HG03097 (cell line): ENCODE results near the gene SHFL.
A peak's percentile ranks its signal among the peaks of the same experiment; 100 is the strongest.

ENCODE experiments used
- ATAC-seq: cut with Tn5 transposase; IDR thresholded peaks from one replicate; pipeline ENCODE4 v1.9.1; 2021; ENCODE audit not compliant: unreplicated experiment, low FRiP score

The SHFL gene

DNA sequence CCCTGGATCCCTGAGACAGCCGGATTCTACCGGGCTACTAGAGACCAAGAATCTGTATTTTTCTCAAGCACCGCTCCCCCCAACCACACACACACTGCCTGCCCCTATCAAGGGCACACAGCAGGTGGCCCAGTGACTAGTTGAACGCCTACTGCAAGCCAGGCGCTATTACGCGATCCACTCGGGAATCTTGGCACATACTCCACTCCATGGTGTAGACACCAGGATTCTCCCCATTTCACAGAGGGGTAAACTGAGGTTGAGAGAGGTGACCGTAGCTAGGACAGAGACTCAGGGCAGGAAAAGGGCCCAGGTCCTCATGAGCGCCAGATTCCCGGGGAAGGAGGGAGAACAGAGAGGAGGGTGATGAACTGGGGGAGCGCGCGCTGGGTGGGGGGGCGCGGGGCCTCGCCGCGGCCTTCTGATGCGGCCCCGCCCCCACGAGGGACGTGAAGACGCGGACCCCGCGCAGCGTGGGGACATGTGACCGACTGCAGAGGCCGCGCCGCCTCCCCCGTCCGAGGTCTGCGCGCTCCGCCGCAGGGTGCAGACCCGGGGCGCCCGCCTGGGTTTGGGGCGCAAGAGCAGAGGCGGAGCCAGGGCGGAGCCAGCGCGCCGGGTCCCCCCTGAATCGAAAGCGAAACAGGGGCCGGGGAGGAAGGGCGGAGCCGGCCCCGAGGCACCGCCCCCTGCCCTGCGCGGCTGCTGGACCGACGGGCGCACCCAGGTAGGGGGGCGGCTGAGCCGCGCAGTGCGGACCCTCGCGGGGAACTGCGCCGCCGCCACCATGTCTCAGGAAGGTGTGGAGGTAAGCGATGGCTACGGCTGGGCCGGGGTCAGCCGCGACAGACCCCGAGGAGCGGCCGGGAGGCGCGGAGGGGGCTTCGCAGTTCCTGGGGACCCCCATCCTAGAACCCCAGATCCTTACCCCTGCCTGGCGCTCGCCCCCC is at the start of gene SHFL:
Gene SHFL (plus strand): TSS at position 677 of the 950 bp plus-strand sequence. CDS start 111 bp downstream, at position 788.
- peak; percentile 75 for ATAC-seq

DNA sequence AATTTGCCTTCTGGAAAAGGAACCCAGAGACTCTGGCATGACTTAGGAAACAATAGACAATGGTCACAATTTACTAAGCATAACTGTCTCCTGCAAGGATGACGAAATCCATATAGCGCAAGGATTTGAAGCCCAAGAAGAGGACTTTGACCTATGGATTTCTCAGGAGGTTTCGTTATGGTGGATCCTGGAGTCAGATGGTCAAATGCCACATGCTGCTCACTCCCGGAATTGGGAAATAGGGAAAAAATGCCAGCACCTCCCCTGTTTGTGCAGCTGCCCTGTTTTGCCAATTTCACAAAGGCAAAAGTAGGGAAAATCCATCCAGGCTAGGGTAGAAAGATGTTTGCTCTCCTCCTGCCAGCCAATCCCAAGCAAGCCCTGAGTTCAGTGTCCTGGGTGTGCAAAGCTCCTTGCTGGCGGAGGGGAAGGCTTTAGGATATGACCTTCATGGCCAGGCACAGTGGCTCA is 49.5 kb upstream of the SHFL start:
- ATAC-seq: no peak

DNA sequence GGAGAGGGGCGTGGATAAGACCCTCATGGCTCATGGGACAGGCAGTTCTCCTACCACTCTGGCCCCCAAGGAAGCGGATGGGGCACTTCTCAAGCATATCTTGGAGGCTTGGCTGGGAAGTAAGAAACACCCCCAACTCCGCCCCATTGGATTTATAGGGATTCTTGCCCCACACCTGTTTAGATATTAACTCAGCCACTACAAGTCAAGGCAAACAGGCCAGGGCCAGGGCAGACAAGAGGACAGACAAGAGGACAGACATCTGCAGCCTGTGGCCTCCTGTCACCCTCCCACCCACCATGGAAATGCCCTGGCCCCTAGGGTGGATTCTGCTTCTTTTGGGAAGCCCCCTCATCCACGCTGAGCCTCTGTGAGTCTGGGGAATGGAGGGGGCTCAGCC is 48.8 kb upstream of the SHFL start:
- no peak for ATAC-seq

DNA sequence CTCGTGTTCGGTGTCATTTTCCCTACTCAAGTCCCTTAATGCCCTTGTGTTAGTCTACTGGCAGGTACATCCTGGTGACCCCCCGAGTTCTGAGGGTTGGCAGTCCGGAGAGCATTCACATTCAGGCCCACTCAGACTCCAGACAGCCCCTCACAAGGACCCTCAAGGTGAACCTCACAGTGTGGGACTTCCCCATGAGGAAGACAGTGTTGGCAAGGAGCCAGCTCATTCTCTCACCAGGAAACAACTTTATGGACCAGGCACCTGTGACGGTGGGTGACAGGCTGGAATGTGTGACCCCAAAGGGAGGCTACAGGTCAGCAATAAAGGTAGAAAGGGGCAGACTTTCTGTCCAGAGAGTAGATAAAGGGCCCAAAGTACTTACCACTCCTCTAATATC is 48.3 kb upstream of the SHFL start:
- ATAC-seq: no peak

- no peak for ATAC-seq
These were observed 42.7 kb upstream of the SHFL start for GRCh38 chr19:10043286-10043927.

GRCh38 chr19:10044390-10044789 is 41.7 kb upstream of the SHFL start:
- no peak for ATAC-seq

GRCh38 chr19:10045371-10045770 is 40.7 kb upstream of the SHFL start:
- no peak for ATAC-seq

- no peak for ATAC-seq
These were observed 36.5 kb upstream of the SHFL start for GRCh38 chr19:10049626-10050025.

GRCh38 chr19:10052602-10053360 is 33.3 kb upstream of the SHFL start:
- no peak for ATAC-seq

DNA sequence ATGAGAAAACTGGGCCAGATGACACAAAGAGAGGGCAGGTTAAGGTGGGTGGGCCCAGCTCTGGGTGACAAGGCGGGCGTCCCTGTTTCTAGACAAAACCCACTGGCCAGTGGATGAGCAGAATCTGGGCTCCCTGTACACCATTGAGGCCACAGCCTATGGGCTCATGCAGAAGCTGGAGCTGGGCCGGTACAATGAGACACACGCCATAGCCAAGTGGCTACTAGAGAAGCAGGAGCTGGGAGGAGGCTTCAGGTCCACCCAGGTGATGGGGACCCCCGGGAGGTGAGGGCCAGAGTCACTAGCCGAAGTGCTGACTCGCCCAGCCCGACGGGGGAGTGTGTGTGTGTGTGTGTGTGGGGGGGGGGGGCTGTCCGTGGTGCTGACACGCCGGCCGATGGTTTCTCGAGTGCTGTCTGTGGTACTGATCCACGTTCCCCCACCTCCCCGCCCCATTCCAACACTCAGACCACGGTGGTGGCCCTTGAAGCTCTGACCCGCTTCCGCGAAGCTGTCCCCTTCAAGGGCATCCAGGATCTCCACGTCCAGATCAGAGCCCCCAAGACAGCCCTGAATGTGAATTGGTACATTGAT is 24.3 kb upstream of the SHFL start:
- ATAC-seq: no peak

DNA sequence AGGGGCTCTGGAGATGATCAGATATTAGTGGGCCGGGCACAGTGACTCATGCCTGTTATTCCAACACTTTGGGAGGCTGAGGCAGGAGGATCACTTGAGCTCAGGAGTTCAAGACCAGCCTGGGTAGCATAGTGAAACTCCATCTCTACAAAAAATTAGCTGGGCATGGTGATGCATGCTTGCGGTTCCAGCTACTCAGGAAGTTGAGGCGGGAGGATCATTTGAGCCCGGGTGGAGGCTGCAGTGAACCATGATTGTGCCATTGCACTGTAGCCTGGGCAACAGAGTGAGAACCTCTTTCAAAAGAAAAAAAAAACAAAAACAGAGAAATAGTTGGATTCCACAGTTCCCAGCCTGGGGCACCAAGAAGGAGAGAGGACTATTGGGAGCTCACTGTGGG is 17.9 kb upstream of the SHFL start:
- ATAC-seq: no peak

- no peak for ATAC-seq
These were observed 17.1 kb upstream of the SHFL start for GRCh38 chr19:10069046-10069445.

DNA sequence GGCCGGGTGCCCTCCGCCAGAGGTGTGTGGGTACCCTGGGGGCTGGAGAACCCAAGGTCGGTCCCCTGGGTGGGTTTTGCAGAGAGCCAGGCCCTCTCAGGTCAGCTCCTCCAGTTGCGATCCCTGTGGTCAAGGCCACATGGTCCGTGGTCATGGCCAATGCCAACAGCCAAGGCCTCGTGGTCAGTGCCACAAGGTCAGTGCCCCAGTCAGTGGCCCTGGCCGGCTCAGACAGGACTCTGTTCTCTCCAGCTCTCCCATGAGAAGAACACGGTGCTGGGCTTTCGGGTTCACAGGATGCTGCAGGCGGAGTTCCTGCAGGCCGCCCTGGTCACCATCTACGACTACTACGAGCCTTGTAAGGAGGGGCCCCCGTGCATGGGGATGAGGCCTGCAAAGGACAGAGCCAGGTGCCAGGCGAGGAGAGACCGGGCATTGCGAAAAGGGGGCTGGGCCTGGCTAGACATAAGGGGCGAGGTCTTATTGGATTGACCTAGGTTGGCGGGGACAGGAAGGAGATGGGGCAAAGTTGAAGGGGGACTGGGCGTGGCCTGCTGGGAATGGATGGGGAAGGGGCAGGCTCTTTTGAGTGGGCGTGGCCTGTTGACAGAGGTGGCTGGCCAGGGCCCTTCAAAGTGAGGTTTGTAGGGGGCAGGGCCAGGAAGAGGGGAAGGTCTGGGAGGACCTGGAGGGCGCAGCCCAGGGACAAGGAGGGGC is 15.2 kb upstream of the SHFL start:
- ATAC-seq: no peak

- ATAC-seq: no peak
These were observed 12.0 kb upstream of the SHFL start for GRCh38 chr19:10074153-10074552.

- ATAC-seq: no peak
These were observed 9.6 kb upstream of the SHFL start for GRCh38 chr19:10076535-10076934.

- no peak for ATAC-seq
These were observed 7.8 kb upstream of the SHFL start for GRCh38 chr19:10078329-10078728.

DNA sequence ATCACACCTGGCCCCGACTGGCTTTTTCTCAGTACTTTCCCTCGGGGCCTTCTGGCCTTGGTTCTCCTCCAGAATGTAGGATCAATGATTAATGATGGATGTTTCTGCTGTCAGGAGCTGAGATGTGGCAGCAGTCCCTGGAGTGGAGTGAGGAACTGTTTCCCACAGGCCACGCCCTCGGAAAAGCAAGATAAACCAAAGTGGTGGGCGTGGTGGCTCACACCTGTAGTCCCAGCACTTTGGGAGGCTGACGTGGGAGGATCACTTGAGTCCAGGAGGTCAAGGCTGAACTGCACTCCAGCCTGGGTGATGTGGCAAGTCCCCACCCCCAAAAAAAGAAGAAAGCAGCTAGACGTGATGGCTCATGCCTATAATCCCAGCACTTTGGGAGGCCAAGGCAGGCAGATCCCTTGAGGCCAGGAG is 7.1 kb upstream of the SHFL start:
- ATAC-seq: no peak

GRCh38 chr19:10083911-10084310 is 2.2 kb upstream of the SHFL start:
- ATAC-seq: no peak

GRCh38 chr19:10084803-10085202 is 1.3 kb upstream of the SHFL start:
- no peak for ATAC-seq

GRCh38 chr19:10086591-10087192 is 575 bp downstream of the SHFL start:
- no peak for ATAC-seq
